ENCODE data around the gene SPTBN4.
"Not testable (repeated sequence)": the region's sequence is repeated elsewhere in the genome, so short reads cannot be mapped to it uniquely, and the experiment has no call there.

SPTBN4 gene

DNA sequence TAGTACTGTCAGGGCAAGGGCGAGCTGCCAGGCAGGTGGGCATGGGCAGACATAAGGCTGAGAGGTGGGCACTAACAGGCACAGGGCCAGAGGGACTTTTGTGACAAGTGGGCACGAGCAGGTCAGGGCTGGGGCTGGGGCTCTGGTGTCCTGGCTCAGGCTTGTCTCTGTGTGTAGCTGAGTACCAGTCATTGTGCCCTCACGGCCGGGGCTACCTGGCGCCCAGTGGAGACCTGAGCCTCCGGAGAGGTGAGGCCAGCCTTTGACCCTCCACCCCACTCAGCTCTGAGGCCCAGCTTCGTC is 155.9 kb downstream of the SPTBN4 start:
- Histone ChIP-seq H3K27me3 (ENCODE audit: control insufficient read depth, insufficient read depth, low read length) (no peaks in the 10 kb centered on the region), H3K79me2 (no peaks in the 10 kb centered on the region), H3K9ac (no peak overlapping the region), H2AFZ (no peak overlapping the region), H3K9me3 (ENCODE audit: control insufficient read depth, low read length) (no peaks in the 10 kb centered on the region), H3K4me1 (peaks cover 3% of the 10 kb centered on the region), H3K36me3 (ENCODE audit: control insufficient read depth, insufficient read depth, low read length) (no peaks in the 10 kb centered on the region), H3K4me2 (ENCODE audit: low read length) (no peak overlapping the region), H3K4me3 (ENCODE audit: low read depth, low read length) (no peak overlapping the region), H3K27ac (no peak overlapping the region)
- TF ChIP-seq, protein P1, sequence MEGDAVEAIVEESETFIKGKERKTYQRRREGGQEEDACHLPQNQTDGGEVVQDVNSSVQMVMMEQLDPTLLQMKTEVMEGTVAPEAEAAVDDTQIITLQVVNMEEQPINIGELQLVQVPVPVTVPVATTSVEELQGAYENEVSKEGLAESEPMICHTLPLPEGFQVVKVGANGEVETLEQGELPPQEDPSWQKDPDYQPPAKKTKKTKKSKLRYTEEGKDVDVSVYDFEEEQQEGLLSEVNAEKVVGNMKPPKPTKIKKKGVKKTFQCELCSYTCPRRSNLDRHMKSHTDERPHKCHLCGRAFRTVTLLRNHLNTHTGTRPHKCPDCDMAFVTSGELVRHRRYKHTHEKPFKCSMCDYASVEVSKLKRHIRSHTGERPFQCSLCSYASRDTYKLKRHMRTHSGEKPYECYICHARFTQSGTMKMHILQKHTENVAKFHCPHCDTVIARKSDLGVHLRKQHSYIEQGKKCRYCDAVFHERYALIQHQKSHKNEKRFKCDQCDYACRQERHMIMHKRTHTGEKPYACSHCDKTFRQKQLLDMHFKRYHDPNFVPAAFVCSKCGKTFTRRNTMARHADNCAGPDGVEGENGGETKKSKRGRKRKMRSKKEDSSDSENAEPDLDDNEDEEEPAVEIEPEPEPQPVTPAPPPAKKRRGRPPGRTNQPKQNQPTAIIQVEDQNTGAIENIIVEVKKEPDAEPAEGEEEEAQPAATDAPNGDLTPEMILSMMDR (IDR thresholded peaks at IDR 0.05): no peak

DNA sequence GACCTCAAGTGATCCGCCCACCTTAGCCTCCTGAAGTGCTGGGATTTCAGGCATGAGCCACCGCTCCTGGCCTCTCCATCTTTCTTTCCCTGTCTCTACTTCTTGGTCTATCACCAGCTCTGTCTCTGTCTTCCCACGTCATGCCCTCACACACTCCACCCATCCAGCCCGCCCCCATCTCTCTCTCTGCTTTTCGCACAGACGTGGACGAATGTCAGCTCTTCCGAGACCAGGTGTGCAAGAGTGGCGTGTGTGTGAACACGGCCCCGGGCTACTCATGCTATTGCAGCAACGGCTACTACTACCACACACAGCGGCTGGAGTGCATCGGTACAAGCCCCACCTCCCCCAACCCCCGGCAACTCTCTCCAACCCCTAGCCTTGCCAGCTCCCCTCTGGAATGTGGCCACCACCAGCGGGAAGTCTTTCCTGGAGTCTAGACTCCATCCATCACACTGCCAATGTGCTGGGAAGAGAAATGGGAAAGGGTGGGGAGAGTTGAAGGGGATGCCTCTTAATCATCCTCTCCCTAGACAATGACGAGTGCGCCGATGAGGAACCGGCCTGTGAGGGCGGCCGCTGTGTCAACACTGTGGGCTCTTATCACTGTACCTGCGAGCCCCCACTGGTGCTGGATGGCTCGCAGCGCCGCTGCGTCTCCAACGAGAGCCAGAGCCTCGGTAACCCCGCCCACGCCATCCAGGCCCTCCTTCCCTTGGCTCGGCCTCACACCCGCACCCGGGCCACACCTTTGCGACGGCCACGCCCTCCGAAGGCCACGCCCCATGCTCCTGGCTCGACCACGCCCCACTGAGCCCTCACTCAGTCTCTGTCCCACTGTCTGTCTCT is 156.8 kb downstream of the SPTBN4 start:
- no peaks in the 10 kb centered on the region for H3K79me2 ChIP-seq
- H3K36me3 ChIP-seq (ENCODE audit: control insufficient read depth, insufficient read depth, low read length): no peaks in the 10 kb centered on the region
- no peak overlapping the region for H3K4me3 ChIP-seq (ENCODE audit: low read depth, low read length)
- H3K27ac ChIP-seq: no peak overlapping the region
- no peak overlapping the region for H3K4me2 ChIP-seq (ENCODE audit: low read length)
- no peaks in the 10 kb centered on the region for H3K27me3 ChIP-seq (ENCODE audit: control insufficient read depth, insufficient read depth, low read length)
- H3K4me1 ChIP-seq: peaks cover 3% of the 10 kb centered on the region
- no peaks in the 10 kb centered on the region for H3K9me3 ChIP-seq (ENCODE audit: control insufficient read depth, low read length)
- no peak overlapping the region for H3K9ac ChIP-seq
- no peak overlapping the region for H2AFZ ChIP-seq
- TF ChIP-seq, protein P1 (IDR thresholded peaks at IDR 0.05): no peak

DNA sequence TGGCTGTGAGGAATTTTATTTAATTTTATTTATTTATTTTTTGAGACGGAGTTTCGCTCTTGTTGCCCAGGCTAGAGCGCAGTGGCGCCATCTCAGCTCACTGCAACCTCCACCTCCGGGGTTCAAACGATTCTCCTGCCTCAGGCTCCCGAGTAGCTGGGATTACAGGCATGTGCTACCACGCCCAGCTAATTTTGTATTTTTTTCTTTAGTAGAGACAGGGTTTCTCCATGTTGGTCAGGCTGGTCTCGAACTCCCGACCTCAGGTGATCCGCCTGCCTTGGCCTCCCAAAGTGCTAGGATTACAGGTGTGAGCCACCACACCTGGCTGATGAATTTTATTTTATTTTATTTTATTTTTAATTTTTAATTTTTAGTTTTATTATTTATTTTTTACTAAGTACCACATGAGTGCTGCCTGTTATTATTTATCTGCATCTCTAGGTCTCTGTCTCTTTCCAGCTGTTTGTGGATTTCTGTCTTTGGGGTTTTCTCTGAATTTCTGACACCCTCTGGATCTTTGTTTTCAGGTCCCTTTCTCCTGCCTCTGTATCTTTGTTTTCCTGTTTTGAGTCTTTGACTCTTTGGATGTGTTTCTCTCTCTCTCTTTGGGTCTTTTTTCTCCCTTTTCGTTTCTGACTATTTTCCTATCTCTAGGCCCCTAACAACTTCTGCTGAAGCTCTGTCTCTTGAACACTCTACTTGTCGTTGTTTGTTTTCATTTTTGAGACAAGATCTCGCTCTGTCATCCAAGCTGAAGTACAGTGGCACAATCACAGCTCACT is 157.8 kb downstream of the SPTBN4 start:
- not testable (repeated sequence) for H2AFZ ChIP-seq; H3K27ac ChIP-seq; H3K9me3 ChIP-seq (ENCODE audit: control insufficient read depth, low read length); H3K27me3 ChIP-seq (ENCODE audit: control insufficient read depth, insufficient read depth, low read length); H3K79me2 ChIP-seq; H3K4me2 ChIP-seq (ENCODE audit: low read length); H3K36me3 ChIP-seq (ENCODE audit: control insufficient read depth, insufficient read depth, low read length); H3K9ac ChIP-seq; H3K4me1 ChIP-seq; H3K4me3 ChIP-seq (ENCODE audit: low read depth, low read length)

DNA sequence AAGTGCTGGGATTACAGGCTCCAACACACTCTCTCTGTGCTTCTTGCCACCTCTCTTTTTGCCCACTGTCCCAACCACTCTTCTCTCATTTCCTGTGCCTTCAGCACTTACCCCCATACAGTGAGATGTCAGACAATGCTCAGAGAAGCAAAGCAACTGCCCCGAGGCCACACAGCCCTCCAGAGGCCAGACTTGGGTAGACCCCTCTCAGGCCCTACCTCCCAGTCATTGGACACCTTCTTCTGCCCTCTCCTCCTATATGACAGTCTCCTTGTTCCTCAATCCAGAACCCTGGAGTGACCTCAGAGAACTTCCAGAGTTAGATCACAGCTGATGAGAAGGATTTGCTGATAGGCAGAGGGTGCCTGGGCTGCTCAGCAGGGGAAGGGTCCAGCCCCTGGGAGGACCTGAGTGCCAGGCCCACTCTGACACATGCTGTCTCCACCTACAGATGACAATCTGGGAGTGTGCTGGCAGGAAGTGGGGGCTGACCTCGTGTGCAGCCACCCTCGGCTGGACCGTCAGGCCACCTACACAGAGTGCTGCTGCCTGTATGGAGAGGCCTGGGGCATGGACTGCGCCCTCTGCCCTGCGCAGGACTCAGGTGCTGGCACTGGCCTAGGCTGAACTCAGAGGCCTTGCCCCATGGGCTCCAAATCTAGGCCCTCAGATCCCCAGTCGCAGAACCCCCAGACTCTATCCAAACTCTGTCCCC is 158.8 kb downstream of the SPTBN4 start:
- Histone ChIP-seq H3K79me2 (no peaks in the 10 kb centered on the region), H3K4me2 (ENCODE audit: low read length) (no peak overlapping the region), H3K4me1 (peaks cover 3% of the 10 kb centered on the region), H3K4me3 (ENCODE audit: low read depth, low read length) (no peak overlapping the region), H2AFZ (peak overlapping the region; percentile 2), H3K27ac (no peak overlapping the region), H3K9me3 (ENCODE audit: control insufficient read depth, low read length) (no peaks in the 10 kb centered on the region), H3K27me3 (ENCODE audit: control insufficient read depth, insufficient read depth, low read length) (no peaks in the 10 kb centered on the region), H3K9ac (no peak overlapping the region), H3K36me3 (ENCODE audit: control insufficient read depth, insufficient read depth, low read length) (no peaks in the 10 kb centered on the region)
- TF ChIP-seq, protein P1 (IDR thresholded peaks at IDR 0.05): no peak

Data from parathyroid adenoma (tissue), 2 donors.